Measurements from ENCODE around the gene KLHL18.
A peak's percentile ranks its signal among the peaks of the same experiment; 100 is the strongest.

KLHL18 gene

DNA sequence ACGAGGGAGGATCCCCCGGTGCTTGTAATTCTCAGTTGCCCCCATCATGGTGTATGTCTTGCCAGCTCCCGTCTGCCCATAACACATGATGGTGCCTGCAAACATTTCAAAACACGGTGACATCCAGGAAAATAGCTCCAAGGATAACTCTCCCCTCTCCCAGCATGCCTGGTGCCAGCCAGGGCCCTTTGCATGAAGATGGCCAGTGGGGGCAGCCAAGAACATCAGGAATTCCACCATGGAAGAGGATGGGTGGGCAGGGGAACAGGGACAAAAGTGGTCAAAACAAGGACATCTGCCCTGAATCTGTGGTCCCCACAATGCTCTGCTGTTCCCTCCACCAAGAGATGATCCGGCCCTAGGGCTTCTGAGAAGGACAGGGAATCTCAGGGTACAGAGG, 9.2 kb upstream of the KLHL18 start:
- TF ChIP-seq, protein P1, sequence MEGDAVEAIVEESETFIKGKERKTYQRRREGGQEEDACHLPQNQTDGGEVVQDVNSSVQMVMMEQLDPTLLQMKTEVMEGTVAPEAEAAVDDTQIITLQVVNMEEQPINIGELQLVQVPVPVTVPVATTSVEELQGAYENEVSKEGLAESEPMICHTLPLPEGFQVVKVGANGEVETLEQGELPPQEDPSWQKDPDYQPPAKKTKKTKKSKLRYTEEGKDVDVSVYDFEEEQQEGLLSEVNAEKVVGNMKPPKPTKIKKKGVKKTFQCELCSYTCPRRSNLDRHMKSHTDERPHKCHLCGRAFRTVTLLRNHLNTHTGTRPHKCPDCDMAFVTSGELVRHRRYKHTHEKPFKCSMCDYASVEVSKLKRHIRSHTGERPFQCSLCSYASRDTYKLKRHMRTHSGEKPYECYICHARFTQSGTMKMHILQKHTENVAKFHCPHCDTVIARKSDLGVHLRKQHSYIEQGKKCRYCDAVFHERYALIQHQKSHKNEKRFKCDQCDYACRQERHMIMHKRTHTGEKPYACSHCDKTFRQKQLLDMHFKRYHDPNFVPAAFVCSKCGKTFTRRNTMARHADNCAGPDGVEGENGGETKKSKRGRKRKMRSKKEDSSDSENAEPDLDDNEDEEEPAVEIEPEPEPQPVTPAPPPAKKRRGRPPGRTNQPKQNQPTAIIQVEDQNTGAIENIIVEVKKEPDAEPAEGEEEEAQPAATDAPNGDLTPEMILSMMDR (IDR thresholded peaks at IDR 0.05; ENCODE audit: low read depth, low read length, missing control alignments) = no peak
- H3K4me3 ChIP-seq (ENCODE audit: low read depth, low read length) = no peak overlapping the region
- no peak for DNase-seq (ENCODE audit: low read depth)

DNA sequence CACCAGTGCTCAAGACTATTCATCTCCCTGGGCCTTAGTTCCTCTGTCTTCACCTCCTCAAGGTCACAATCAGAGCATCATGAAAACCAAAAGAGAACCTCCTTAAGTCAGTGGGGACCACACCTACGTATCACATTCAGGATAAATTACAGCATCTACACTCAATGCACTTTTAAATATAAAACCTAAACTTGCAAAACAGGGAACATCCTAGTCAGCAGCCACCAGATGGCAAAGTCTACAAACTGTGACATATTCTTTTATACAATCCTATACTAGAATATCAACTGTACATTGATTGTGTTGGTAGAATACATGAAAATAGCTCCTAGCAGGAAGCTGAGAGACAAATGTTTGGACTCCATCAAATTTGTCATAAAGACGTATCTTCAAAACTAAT, 8.1 kb upstream of the KLHL18 start:
- TF ChIP-seq, protein P1 (IDR thresholded peaks at IDR 0.05; ENCODE audit: low read depth, low read length, missing control alignments) = no peak
- no peak overlapping the region for H3K4me3 ChIP-seq (ENCODE audit: low read depth, low read length)
- no peak for DNase-seq (ENCODE audit: low read depth)

DNA sequence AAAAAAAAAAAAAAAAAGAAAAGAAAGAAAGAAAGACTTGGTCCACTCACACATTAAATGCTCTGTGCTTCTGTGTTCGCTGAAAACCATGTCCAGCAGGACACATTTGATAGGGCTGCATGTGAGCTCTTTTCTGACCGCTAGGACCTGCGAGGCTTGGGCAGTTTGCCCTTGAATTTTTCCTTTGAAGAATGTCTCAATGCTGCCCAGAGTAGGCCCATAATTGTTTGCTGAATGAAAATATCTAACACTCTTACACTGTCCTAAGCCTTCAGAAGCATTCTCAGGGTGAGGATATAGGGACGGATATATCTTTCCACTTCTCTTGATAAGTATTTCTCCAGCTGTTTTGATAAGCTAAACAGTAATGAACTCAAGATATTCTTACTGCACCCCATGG, 6.2 kb upstream of the KLHL18 start:
- TF ChIP-seq, protein P1 (IDR thresholded peaks at IDR 0.05; ENCODE audit: low read depth, low read length, missing control alignments) = no peak
- DNase-seq (ENCODE audit: low read depth) = no peak

DNA sequence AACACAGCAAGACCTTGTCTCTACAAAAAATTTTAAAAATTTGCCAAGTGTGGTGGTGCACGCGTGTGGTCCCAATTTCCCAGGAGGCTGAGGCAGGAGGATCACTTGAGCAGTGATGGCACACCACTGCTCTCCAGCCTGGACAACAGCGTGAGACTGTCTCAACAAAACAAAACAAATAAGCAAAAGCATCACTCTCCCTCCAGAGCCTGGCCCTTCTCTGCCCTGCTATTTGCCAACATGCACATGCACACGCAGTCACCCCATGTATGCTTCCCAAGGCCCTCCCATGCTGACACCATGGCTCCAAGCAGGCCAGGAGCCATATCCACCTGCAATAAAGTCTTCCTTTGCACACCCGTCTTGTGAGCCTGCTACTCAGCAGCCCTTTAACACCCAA, 2.2 kb upstream of the KLHL18 start:
- TF ChIP-seq, protein P1 (IDR thresholded peaks at IDR 0.05; ENCODE audit: low read depth, low read length, missing control alignments) = no peak
- no peak overlapping the region for H3K4me3 ChIP-seq (ENCODE audit: low read depth, low read length)
- DNase-seq (ENCODE audit: low read depth) = no peak

More for the DNA sequence above, 6.2 kb upstream of the KLHL18 start:
- no peak overlapping the region for H3K4me3 ChIP-seq (ENCODE audit: low read depth, low read length)

DNA sequence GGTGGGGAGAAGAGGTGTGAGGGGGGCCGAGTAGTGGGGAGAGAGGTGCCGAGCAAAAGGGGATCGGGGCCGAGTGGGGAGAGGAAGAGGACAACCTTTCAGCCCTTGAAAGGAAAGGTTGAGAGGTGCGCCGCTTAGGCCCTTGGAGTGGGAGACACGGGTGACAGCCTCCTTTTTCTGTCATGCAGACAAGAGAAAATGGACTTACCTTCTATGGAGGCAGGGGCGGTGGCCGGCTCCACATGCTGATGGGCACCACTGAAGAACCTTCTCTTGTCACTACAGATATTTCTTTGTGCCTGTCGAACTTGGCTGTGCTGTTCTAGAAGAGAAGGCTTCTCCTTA, 421 bp downstream of the KLHL18 start:
- peak overlapping the region; percentile 86 for H3K4me3 ChIP-seq (ENCODE audit: low read depth, low read length)
- TF ChIP-seq, protein P1 (IDR thresholded peaks at IDR 0.05; ENCODE audit: low read depth, low read length, missing control alignments) = no peak
- DNase-seq (ENCODE audit: low read depth) = no peak

DNA sequence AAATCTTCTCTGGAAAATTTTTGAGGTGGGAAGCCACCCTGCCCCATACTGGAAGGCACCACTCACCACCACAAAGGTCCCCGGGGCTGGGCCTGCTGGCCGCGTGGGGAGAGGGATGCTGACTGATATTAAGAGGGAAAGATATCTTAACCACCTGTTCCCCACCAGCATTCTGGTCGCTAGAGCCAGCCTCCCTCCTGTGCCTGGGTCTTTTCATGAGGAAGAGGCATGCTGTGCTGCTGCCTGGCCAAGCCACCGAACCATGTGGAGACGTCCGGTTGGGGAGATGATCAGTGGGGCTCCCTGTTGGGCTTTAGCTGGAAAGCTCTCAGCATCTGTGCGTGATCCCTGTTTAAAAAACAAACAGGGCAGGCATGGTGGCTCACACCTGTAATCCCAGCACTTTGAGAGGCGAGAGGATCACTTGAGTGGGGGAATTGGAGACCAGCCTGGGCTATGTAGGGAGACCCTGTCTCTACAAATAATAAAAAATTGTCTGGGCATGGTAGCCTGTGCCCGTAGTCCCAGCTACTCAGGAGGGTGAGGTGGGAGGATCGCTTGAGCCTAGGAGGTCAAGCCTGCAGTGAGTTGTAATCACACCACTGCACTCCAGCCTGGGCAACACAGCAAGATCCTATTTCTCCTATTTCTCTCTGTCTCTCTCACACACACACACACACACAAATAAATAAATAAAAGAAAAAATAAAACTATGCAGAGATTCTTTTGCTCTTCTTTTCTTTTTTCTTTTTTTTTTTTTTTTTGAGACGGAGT, 1.0 kb downstream of the KLHL18 start:
- TF ChIP-seq, protein P1 (IDR thresholded peaks at IDR 0.05; ENCODE audit: low read depth, low read length, missing control alignments) = no peak
- DNase-seq (ENCODE audit: low read depth) = no peak
- H3K4me3 ChIP-seq (ENCODE audit: low read depth, low read length) = peak overlapping the region; percentile 86

Measured in GM12864 (cell line).